ENCODE measurements around the gene BLOC1S4.
A peak's percentile ranks its signal among the peaks of the same experiment; 100 is the strongest.
"Not testable (repeated sequence)": the region's sequence is repeated elsewhere in the genome, so short reads cannot be mapped to it uniquely, and the experiment has no call there.

Gene BLOC1S4

DNA sequence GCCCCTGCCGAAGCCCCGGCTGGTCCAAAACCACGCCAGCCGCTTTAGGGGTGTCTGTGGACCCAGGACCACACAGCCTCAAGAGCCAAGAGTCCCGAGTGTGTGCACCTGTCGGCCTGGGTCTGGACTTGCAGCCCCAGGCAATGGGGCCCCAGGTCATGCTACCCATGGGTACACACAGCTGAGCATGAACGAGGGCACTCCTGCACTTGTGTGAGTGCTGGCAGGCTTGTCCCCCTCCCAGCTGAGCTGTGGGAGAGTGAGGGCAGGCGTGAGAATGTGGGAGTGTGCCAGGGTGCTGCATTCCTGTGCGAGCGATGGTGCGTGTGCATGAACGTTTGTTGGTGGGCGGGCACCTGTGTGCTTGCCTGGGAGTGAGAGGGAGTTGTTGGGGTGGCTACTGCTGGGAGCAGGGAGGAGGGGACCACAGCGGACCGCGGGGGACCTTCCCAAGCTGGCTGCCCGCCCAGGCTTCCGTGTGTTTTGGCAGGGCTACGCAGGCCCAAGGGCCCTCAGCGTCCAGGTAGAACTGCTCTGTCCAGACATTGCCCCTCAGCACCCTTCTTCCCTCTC is 30.8 kb downstream of the BLOC1S4 start:
- DNase-seq, result no peak

GRCh38 chr4:6747294-6748051 is 31.5 kb downstream of the BLOC1S4 start:
- no peak for DNase-seq

- no peak for DNase-seq
These were observed 32.3 kb downstream of the BLOC1S4 start for GRCh38 chr4:6748286-6748685.

DNA sequence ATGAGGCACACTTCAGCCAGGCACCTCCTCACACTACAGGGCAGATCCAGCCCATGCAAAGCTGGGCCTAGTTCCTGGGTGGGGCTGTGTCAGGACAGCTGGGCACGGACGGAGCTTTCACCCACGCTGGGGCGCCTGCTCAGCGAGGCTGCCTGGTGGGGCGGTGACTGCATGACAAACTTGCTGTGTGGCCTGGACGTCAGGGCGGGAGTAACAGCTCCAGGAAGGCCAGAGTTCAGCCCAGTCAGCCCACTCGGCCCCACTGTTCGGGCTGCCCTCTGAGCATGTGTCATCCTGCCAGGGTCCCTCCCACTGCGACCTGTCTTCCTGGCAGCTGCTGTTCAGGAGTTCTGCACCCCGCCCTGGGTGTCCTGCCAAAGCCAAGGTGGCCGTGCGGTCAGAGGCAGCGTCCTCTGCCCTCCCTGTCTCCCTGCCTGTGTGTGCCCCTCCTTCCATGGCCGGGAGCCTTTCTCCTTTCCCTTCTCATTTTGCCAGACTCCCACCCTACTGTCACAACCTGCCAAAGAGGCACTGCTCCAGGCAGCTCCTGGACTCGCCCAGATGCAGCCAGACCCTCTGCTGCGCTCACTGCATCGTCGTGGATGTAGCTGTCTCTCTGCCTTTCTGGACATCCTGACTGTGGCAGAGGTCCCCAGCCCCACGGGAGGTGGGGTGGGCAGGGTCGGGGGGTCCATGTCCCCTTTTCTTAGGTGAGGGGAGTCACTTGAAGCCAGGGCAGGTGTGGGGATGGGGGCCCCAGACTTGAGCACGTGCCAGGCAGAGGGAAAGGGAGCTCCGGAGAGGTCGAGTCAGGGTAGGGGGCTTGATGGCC is 33.6 kb downstream of the BLOC1S4 start:
- DNase-seq, result no peak

DNA sequence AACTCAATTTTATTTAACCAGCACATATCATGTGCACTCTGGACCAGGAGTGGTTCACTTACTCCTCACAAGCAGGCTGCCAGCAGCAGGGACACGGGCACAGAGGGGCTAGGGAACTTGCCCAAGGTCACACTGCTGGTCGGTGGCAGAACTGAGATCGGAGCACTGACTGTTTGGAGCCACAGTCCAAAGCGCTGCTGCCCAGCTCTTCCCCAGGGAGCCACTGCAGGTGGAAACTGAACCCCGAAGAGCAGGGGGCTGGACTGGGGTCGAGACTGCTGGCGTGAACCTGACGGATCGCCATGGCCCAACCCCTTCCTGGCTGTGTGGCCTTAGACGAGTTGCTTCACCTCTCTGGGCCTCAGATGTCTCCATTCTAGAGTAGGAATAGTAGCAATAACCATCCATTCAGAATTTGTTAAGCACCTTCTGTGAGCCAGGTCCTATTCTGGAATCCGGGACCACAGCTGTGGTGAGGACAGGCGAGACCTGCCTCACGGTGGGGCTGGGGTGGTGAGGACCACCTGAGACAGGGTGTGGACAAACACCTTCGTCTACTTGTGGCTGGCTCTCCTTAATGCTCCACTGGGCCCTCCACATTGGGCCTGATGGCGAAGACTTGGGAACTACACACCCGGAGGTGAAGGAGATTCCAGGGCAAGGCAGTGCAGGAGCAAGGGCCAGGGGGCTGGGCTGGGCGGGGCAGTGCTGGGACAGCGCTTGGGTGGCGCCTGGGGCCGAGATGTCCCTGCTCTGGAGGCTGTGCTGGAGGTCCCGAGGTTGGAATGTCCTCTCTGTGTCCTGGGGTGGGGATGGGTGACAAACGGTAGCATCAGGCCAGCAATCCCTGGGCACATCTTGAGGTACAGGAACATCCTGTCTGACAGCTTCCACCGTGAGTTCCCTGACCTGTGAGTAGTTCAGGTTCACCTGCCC is 34.6 kb downstream of the BLOC1S4 start:
- DNase-seq, result no peak

GRCh38 chr4:6751611-6752485 is 35.9 kb downstream of the BLOC1S4 start:
- DNase-seq, result no peak

- no peak for DNase-seq
These were observed 36.5 kb downstream of the BLOC1S4 start for GRCh38 chr4:6752486-6752829.

GRCh38 chr4:6753103-6753560 is 37.2 kb downstream of the BLOC1S4 start:
- DNase-seq, result no peak

DNA sequence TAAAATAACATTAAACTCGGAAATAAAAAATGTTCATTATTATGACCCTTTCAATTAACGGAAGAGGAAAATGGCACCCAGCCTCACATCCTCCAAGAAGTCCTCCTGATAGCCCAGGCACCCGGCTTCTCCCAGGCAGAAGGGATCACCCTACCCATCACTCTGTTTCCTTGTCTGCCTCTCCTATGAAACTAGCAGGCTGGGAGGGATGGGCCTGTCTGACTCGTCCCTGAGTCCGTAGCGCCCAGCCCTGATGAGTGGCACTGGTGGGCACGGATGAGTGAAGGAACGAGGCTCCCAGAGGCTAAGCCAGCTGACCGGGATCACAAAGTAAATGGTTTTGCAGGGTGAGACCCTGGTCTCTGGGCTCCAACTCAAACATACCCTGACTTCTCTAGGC is 37.9 kb downstream of the BLOC1S4 start:
- no peak for DNase-seq

DNA sequence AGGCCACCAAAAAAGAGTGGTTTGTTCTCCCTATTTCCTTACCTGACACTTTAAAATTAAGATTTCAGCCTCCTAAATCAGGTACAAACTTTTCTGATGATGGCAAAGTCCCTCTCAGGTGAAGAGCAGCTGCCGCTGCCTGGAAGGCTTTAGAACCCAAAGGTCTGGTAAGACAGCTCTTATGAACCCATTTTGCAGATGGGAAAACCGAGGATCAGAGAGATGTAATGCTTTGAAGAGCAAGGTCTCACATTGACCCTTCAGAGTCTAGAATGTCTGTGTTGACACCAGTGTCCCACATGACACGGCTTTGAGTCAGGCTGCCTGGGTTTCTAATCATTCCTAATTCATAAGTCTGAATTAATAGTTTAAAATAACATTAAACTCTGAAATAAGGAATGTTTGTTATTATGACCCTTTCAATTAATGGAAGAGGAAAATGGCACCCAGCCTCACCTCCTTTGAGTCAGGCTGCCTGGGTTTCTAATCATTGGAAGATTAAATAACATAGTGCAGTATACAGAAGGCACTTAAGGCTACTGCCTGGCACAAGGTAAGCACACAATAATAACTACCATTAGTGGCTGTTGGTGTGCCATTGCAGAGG is 38.6 kb downstream of the BLOC1S4 start:
- no peak for DNase-seq

GRCh38 chr4:6755088-6755753 is 39.2 kb downstream of the BLOC1S4 start:
- no peak for DNase-seq

DNA sequence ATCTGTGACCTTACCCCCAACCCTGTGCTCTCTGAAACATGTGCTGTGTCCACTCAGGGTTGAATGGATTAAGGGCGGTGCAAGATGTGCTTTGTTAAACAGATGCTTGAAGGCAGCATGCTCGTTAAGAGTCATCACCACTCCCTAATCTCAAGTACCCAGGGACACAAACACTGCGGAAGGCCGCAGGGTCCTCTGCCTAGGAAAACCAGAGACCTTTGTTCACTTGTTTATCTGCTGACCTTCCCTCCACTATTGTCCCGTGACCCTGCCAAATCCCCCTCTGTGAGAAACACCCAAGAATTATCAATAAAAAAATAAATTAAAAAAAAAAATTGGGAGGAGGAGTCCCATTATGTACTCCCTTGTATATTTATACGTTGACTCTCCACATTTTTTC is 40.4 kb downstream of the BLOC1S4 start:
- DNase-seq, result not testable (repeated sequence)

DNA sequence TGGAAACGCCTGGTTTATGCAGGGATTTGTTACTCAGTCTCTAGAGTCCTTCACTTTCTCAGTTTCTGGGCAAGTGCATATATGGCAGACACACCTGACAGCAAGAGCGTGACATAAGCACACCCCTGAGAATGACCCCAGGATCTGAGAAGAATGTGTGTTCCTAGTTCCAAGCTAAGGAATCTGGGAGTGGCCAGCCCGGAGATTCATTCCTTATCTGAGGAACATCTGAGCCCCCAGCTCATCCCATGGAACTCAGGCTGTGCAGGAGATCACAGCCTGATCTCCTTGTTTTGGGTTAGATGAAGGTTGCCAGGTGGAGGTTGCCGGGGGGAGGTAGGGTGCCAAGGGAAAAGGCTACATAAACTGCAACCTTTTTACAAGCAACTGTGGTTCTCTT is 42.8 kb downstream of the BLOC1S4 start:
- no peak for DNase-seq

- DNase-seq, result no peak
These were observed 44.9 kb downstream of the BLOC1S4 start for GRCh38 chr4:6760865-6761264.

GRCh38 chr4:6761649-6762615 is 46.0 kb downstream of the BLOC1S4 start:
- no peak for DNase-seq

DNA sequence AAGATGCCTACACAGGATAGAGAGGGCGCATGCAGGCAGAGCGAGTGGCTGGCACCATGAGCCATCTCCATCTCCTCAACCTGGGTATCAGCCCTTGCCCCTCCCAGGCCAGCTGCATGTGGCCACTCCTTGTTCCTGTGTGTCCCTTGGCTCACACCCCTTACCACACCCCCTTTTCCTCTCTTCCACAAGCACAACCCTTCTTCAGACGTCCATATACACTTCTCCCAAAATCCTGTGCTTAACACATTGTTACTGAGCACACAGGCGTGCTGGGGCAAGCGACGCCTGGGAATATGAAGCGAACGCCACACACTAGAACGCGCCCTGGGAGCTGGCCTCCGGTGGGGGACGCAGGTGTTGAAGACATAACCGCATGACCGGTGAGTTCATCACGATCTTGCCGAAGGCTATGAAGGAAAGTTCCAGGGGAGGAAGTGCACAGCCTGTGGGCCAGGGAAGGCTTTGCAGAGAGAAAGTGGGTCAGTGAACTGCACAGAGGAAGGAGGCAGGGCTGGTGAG is 47.4 kb downstream of the BLOC1S4 start:
- peak; percentile 3 for DNase-seq

DNA sequence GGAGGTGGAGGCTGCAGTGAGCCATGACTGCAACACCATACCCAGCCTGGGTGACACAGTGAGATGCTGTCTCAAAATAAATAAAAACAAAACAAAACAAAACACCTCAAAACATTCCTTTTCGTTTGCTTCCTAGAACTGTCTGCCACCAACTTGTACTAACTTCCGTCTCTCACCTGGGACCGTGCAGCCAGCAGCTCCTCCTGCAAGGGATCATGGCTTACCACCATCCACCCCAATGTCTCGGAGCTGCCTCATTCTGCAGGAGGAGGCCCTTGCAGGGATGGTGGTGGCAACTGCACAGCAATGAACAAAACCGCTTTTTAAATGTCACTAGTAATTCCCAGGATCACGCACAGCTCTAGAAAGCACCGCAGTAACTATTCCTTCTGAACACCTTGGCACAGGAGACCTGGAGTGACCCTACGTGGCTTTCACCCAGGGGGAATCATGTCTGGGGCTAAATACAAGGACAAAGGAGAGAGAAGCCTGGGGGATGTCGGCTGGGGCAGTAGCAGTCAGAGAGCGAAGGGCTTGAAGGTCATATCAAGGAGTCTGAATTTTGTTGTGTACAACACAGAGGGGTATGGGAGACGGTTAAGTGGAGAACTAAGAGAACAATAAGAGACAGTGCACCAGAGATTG is 49.1 kb downstream of the BLOC1S4 start:
- no peak for DNase-seq

DNA sequence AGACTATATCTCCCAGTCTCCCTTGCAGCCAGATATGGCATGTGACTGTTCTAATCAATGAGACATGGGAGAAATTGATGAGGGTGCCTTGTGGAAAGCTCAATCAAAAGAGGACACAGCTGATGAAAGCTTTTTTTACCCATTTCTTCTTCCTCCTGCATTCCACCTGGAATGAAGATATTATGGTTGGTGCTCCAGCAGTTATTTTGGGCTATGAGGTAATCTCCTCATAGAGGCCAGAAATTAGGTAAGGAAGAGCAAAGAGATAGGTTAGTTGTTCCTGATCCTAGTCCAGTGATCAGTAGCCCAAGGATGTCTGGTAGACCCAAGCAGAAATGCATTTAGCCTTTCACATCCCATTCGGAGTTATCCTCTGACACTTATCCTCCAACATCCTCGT is 49.7 kb downstream of the BLOC1S4 start:
- DNase-seq, result no peak
